Measurements from ENCODE around the gene MIGA2.

Gene MIGA2

DNA sequence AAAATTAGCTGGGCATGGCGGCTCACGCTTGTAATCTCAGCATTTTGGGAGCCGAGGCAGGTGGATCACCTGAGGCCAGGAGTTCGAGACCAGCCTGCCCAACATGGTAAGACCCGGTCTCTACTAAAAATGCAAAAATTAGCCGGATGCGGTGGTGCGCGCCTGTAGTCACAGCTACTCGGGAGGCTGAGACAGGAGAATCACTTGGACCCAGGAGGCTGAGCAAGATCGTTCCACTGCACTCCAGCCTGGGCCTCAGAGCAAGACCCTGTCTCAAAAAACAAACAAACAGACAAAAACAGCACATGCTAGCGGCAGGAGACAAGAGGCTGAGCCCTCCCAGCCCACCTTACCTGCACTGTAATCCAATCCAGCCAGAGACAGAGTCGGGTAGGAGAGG is 43.4 kb downstream of the MIGA2 start:
- no peaks in the 10 kb centered on the region for H3K36me3 Mint-ChIP-seq (ENCODE audit: low read depth)
- H3K4me3 Mint-ChIP-seq: peak overlapping the region; percentile 92 to 93 (median 93)
- H3K27ac Mint-ChIP-seq: no peak overlapping the region
- TF ChIP-seq, protein P1, sequence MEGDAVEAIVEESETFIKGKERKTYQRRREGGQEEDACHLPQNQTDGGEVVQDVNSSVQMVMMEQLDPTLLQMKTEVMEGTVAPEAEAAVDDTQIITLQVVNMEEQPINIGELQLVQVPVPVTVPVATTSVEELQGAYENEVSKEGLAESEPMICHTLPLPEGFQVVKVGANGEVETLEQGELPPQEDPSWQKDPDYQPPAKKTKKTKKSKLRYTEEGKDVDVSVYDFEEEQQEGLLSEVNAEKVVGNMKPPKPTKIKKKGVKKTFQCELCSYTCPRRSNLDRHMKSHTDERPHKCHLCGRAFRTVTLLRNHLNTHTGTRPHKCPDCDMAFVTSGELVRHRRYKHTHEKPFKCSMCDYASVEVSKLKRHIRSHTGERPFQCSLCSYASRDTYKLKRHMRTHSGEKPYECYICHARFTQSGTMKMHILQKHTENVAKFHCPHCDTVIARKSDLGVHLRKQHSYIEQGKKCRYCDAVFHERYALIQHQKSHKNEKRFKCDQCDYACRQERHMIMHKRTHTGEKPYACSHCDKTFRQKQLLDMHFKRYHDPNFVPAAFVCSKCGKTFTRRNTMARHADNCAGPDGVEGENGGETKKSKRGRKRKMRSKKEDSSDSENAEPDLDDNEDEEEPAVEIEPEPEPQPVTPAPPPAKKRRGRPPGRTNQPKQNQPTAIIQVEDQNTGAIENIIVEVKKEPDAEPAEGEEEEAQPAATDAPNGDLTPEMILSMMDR (IDR thresholded peaks at IDR 0.05; ENCODE audit: unreplicated experiment in 3 of 3): no peak
- H3K4me1 Mint-ChIP-seq: peaks cover 7% of the 10 kb centered on the region
- H3K9me3 Mint-ChIP-seq: no peaks in the 10 kb centered on the region
- H3K27me3 Mint-ChIP-seq (ENCODE audit: low read depth): no peaks in the 10 kb centered on the region

- Mint-ChIP-seq H3K4me3 (peak overlapping the region; percentile 92 to 93 (median 93)), H3K27me3 (ENCODE audit: low read depth) (no peaks in the 10 kb centered on the region), H3K27ac (peak overlapping the region in 2 of 3 experiments; percentile 33 to 91), H3K36me3 (ENCODE audit: low read depth) (peaks cover 3% of the 10 kb centered on the region), H3K9me3 (no peaks in the 10 kb centered on the region), H3K4me1 (peaks cover 7% of the 10 kb centered on the region)
- TF ChIP-seq, protein P1 (IDR thresholded peaks at IDR 0.05; ENCODE audit: unreplicated experiment in 3 of 3): no peak
Observed at GRCh38 chr9:129080298-129080600, 43.8 kb downstream of the MIGA2 start.

- TF ChIP-seq, protein P1 (IDR thresholded peaks at IDR 0.05; ENCODE audit: unreplicated experiment in 3 of 3): no peak
- H3K27me3 Mint-ChIP-seq (ENCODE audit: low read depth): no peaks in the 10 kb centered on the region
Observed at GRCh38 chr9:129080601-129081387, 44.4 kb downstream of the MIGA2 start, which contains the start of gene DOLPP1. DOLPP1 (plus strand) TSS chr9:129081111; CDS start chr9:129081132, 21 bp downstream.

DNA sequence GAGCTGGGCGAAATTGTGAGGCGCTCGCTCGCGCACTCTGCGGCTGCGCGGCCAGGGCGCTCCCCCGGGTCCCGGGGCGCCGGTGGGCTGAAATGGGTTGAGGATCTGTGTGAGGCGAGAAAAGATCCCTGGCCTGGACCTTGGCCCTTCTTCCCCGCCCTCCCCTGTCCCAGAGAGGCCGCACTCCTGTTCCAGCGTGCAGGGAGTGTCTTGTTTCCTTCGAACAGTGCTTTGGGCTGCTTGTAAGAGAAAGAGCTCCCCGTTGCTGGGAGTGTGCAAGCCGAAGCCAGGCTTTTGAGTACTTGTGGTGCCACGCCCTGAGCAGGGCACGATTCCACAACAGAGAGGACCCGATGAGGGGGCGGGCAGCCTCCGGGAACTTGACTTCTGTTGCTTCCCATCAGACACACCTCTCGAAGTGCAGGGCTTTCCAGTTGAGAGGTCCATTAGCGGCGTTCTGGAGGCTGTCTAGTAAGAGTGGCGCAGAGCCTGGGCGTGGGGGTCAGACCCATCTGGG is 45.0 kb downstream of the MIGA2 start:
- Mint-ChIP-seq H3K9me3 (no peaks in the 10 kb centered on the region), H3K4me1 (peaks cover 7% of the 10 kb centered on the region), H3K27ac (no peak overlapping the region), H3K4me3 (peak overlapping the region; percentile 92 to 93 (median 93)), H3K36me3 (ENCODE audit: low read depth) (peaks cover 4% of the 10 kb centered on the region), H3K27me3 (ENCODE audit: low read depth) (no peaks in the 10 kb centered on the region)
- TF ChIP-seq, protein P1 (IDR thresholded peaks at IDR 0.05; ENCODE audit: unreplicated experiment in 3 of 3): no peak

More at GRCh38 chr9:129080601-129081387, 44.4 kb downstream of the MIGA2 start, which contains the start of gene DOLPP1:
- peaks cover 4% of the 10 kb centered on the region for H3K36me3 Mint-ChIP-seq (ENCODE audit: low read depth)
- H3K9me3 Mint-ChIP-seq: no peaks in the 10 kb centered on the region
- H3K4me3 Mint-ChIP-seq: peak within 1 kb of the TSS; percentile 92 to 93 (median 93)
- H3K4me1 Mint-ChIP-seq: peaks cover 7% of the 10 kb centered on the region
- H3K27ac Mint-ChIP-seq: peak within 1 kb of the TSS in 2 of 3 experiments; percentile 69 to 91

DNA sequence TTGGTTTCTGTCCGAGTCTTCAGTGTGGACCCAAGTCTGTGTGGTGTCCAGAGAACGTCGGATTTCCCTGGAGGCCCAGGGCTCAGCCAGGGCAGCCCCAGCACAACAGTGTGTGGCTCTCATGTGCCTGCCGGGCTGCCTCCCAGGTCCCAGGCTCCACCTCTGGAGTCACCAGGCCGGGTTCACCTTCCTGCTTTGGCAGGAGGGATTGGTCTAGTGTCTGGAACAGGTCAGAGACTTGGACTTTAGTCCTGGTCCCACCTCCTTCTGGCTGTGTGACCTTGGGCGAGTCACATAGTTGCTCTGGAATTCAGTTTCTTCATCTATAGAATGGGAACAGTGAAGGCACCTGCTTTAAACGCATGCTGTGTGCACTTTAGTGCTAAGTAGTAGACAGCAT is 47.7 kb downstream of the MIGA2 start:
- Mint-ChIP-seq H3K4me1 (peaks cover 7% of the 10 kb centered on the region), H3K9me3 (no peaks in the 10 kb centered on the region), H3K27me3 (ENCODE audit: low read depth) (no peaks in the 10 kb centered on the region), H3K27ac (no peak overlapping the region), H3K36me3 (ENCODE audit: low read depth) (peaks cover 4% of the 10 kb centered on the region), H3K4me3 (no peak overlapping the region)
- TF ChIP-seq, protein P1 (IDR thresholded peaks at IDR 0.05; ENCODE audit: unreplicated experiment in 3 of 3): no peak
